Spleen (tissue), 7 donors: ENCODE measurements around the gene LRCH3.

Source experiments
- POLR2A ChIP-seq, 3 donors: fragments of 450-650 bp; IDR thresholded peaks; one replicate each; pipeline ENCODE4 v1.5.1; 2017; ENCODE audit warnings: antibody characterized with exemption in 3 of 3, mild to moderate bottlenecking in 1 of 3
- TF ChIP-seq, protein P1 (sequence below), 11 experiments: fragments of 200-600 bp in 7 of 11; fragments of 450-650 bp in 4 of 11; sonication (generic) in 4 of 11; IDR thresholded peaks in 8 of 11; conservative IDR thresholded peaks in 3 of 11; 1 replicate in 7 of 11; 2 replicates in 4 of 11; pipeline versions ENCODE4 v1.4.0 to v1.8.0; 2016 to 2021; ENCODE audit warnings: antibody characterized with exemption in 11 of 11, inconsistent platforms in 4 of 11, mild to moderate bottlenecking in 1 of 11
- donor health status: DM: no; HTN: no; CAD: no; lungs with moderate emphysema.
- donor health status: DM: no; HTN: no; CAD: no.
- donor health status: DM: no; HTN: no; CAD: no.

DNA sequence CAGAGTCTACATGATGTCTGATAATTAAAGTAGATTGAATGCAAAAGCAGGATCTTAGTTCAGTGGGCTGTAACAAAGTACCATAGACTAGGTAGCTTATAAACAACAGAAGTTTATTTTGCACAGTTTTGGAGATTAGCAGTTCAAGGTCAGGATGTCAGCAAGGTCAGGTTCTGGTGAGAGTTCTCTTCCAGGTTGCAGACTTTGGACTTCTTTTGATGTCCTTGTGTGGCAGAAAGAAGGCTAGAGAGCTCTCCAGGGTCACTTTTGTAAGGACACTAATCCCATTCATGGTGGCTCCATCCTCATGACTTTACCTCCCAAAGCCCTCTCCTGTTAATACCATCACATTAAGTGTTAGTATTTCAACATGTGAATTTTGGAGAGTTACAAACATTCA lies 29.3 kb upstream of the LRCH3 start:
- TF ChIP-seq, protein P1, sequence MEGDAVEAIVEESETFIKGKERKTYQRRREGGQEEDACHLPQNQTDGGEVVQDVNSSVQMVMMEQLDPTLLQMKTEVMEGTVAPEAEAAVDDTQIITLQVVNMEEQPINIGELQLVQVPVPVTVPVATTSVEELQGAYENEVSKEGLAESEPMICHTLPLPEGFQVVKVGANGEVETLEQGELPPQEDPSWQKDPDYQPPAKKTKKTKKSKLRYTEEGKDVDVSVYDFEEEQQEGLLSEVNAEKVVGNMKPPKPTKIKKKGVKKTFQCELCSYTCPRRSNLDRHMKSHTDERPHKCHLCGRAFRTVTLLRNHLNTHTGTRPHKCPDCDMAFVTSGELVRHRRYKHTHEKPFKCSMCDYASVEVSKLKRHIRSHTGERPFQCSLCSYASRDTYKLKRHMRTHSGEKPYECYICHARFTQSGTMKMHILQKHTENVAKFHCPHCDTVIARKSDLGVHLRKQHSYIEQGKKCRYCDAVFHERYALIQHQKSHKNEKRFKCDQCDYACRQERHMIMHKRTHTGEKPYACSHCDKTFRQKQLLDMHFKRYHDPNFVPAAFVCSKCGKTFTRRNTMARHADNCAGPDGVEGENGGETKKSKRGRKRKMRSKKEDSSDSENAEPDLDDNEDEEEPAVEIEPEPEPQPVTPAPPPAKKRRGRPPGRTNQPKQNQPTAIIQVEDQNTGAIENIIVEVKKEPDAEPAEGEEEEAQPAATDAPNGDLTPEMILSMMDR (IDR thresholded peaks at IDR 0.05 in 8 of 11, conservative IDR thresholded peaks at IDR 0.05 in 3 of 11) = no peak
- TF ChIP-seq POLR2A (IDR thresholded peaks at IDR 0.05) = no peak
